GM12892 (cell line): ENCODE measurements around the gene AIF1.

ENCODE experiments used
- DNase-seq: peaks from one replicate; pipeline ENCODE4 v3.0.0; 2011; ENCODE audit not compliant: insufficient read length
- FAIRE-seq: peaks from 2 replicates; lab custom pipeline; 2011; peaks lifted over from hg19 to GRCh38; lab: Jason Lieb, UNC
- POLR2A ChIP-seq: IDR thresholded peaks from 2 replicates; pipeline ENCODE4 v1.6.1; 2011; ENCODE audit warnings: low read depth, low read length, control low read depth
- POLR2AphosphoS5 ChIP-seq: IDR thresholded peaks from 2 replicates; pipeline ENCODE4 v1.6.1; 2011; ENCODE audit warnings: low read depth, low read length, control low read depth
- TAF1 ChIP-seq: IDR thresholded peaks from 2 replicates; pipeline ENCODE4 v1.6.1; 2011; ENCODE audit warnings: low read depth, mild to moderate bottlenecking, control low read depth, low read length, borderline replicate concordance

Gene AIF1

GRCh38 chr6:31624070-31624469, 9.0 kb downstream of the AIF1 start:
- FAIRE-seq: no peak
- no peak for TF ChIP-seq TAF1
- TF ChIP-seq POLR2AphosphoS5: no peak
- TF ChIP-seq POLR2A: no peak
- no peak for DNase-seq

- TF ChIP-seq TAF1 (no peak), POLR2AphosphoS5 (no peak), POLR2A (no peak)
- no peak for FAIRE-seq
- no peak for DNase-seq
Observed at GRCh38 chr6:31626952-31627351, 11.9 kb downstream of the AIF1 start.

- TF ChIP-seq TAF1: no peak
- TF ChIP-seq POLR2AphosphoS5: no peak; the same call in 1 of the 2 replicates
- no peak; the same call in 1 of the 2 replicates for TF ChIP-seq POLR2A
- DNase-seq (no peak), FAIRE-seq (no peak)
Observed at GRCh38 chr6:31627690-31628287, 12.8 kb downstream of the AIF1 start.

GRCh38 chr6:31629014-31629413, 14.0 kb downstream of the AIF1 start:
- TF ChIP-seq TAF1: no peak
- TF ChIP-seq POLR2AphosphoS5: no peak
- TF ChIP-seq POLR2A: no peak
- FAIRE-seq (no peak), DNase-seq (no peak)

DNA sequence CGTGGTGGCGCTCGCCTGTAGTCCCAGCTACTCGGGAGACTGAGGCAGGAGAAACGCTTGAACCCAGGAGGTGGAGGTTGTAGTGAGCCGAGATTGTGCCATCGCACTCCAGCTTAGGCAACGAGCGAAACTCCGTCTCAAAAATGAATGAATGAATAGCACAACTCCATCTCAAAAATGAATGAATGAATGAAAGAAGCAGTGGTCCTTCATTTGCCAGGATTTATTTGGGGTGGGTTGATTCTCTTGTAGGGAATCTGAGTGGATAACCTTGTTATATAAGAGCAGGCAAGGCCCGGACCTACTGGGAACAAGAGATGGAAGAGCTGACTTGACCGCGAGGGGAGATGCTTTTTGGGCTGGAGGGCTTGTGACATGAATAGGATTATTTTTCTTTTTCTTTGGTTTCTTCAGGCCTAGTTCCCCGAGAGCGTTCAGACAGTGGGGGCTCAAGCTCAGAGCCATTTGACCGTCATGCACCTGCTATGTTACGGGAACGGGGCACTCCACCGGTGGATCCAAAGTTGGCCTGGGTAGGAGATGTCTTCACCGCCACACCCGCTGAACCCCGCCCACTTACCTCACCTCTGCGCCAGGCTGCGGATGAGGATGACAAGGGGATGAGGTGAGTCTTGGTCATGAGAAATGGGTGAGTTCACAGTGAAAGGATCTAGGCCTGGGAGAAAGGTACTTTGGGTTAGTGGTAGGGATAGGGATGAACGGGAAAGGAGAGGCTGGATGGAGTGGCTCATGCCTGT, 15.3 kb downstream of the AIF1 start:
- TF ChIP-seq POLR2A (no peak), POLR2AphosphoS5 (peak; percentile 22; the same call in 1 of the 2 replicates)
- DNase-seq (no peak), FAIRE-seq (no peak)

GRCh38 chr6:31631209-31631608, 16.2 kb downstream of the AIF1 start:
- DNase-seq (no peak), FAIRE-seq (no peak)
- no peak for TF ChIP-seq POLR2A
- no peak for TF ChIP-seq POLR2AphosphoS5
- TF ChIP-seq TAF1: no peak

- TF ChIP-seq POLR2AphosphoS5: peak; percentile 62; the same call in 1 of the 2 replicates
- TF ChIP-seq POLR2A: peak; percentile 12; the same call in 1 of the 2 replicates
- no peak for TF ChIP-seq TAF1
- no peak for DNase-seq
- no peak for FAIRE-seq
Observed at GRCh38 chr6:31631681-31632278, 16.7 kb downstream of the AIF1 start.

GRCh38 chr6:31632279-31632946, 17.4 kb downstream of the AIF1 start:
- FAIRE-seq (no peak), DNase-seq (no peak)
- TF ChIP-seq TAF1 (no peak), POLR2AphosphoS5 (peak; percentile 69), POLR2A (peak; percentile 55)

DNA sequence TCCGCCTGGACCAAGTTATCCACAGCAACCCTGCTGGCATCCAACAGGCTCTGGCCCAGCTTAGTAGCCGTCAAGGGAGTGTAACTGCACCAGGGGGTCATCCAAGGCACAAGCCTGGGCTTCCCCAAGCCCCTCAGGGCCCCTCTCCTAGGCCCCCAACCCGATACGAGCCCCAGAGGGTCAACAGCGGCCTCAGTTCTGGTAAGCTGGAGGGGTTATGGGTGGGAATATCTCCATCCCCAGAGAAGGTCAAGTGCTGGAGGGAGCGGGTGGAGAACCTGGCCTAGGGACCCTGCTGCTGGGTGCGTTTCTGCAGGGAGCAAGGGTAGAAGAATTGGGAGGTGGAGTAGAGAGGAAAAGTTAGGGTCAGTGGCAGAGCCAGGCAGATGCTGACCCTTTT, 18.4 kb downstream of the AIF1 start:
- no peak for FAIRE-seq
- TF ChIP-seq TAF1 (no peak), POLR2A (no peak), POLR2AphosphoS5 (no peak; the same call in 1 of the 2 replicates)
- no peak for DNase-seq

DNA sequence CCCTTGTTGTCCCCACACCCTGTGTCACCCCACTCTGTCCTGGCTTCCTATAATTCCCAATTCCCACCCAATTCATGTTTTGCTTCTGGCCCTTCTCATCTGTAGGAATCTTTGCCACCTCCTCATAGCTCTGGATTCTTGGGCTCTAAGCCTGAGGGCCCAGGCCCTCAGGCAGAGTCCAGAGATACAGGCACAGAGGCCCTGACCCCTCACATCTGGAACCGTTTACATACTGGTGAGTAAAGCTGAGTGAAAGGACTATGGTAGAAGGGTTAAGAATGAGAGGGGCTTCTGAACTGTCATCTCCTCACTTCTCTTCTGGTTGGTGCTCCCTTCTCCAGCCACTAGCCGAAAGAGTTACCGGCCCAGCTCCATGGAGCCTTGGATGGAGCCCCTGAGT, 19.1 kb downstream of the AIF1 start:
- DNase-seq (no peak), FAIRE-seq (no peak)
- TF ChIP-seq TAF1: no peak
- TF ChIP-seq POLR2AphosphoS5: no peak
- no peak for TF ChIP-seq POLR2A

GRCh38 chr6:31634969-31635575, 20.0 kb downstream of the AIF1 start:
- TF ChIP-seq POLR2AphosphoS5 (no peak), TAF1 (no peak), POLR2A (no peak)
- FAIRE-seq: no peak
- DNase-seq: no peak

- DNase-seq: no peak
- no peak for FAIRE-seq
Observed at GRCh38 chr6:31636698-31637596, 21.9 kb downstream of the AIF1 start.

More at GRCh38 chr6:31636698-31637596, 21.9 kb downstream of the AIF1 start:
- TF ChIP-seq POLR2A (no peak), POLR2AphosphoS5 (no peak), TAF1 (no peak)
